HepG2 (cell line): ENCODE measurements around the gene WWP2. TPM values are rescaled to one million over a fixed set of nuclear protein-coding genes. Genes with fewer than 3 reads are reported as not detected.

Experiments used
- ARID2 ChIP-seq: sonication (generic); formaldehyde crosslinking; IDR thresholded peaks from 2 replicates; pipeline ENCODE4 v1.8.1; 2022; ENCODE audit warnings: mild to moderate bottlenecking, missing genetic modification reagents, borderline replicate concordance
- ATM ChIP-seq: fragments of 450-650 bp; IDR thresholded peaks from 2 replicates; pipeline ENCODE4 v1.7.1; 2017; ENCODE audit warnings: mild to moderate bottlenecking, borderline replicate concordance
- BORCS8-MEF2B ChIP-seq: sonication (generic); formaldehyde crosslinking; IDR thresholded peaks from 2 replicates; pipeline ENCODE4 v1.8.0; 2022; ENCODE audit warnings: mild to moderate bottlenecking, missing genetic modification reagents
- ERF ChIP-seq: IDR thresholded peaks from 2 replicates; pipeline ENCODE4 v1.6.1; 2018; ENCODE audit warnings: missing biosample characterization, missing genetic modification reagents
- FOXA3 ChIP-seq: IDR thresholded peaks from 2 replicates; pipeline ENCODE4 v1.6.1; 2016; ENCODE audit warnings: missing genetic modification reagents, missing compliant biosample characterization
- KDM3A ChIP-seq: IDR thresholded peaks from 2 replicates; pipeline ENCODE4 v1.6.1; 2018; ENCODE audit warnings: low read depth, missing compliant biosample characterization
- MAF1 ChIP-seq: sonication (generic); formaldehyde crosslinking; IDR thresholded peaks from 2 replicates; pipeline ENCODE4 v1.5.0; 2020; ENCODE audit warnings: missing genetic modification reagents, borderline replicate concordance
- RFX1 ChIP-seq: fragments of 450-650 bp; IDR thresholded peaks from 2 replicates; pipeline ENCODE4 v1.6.1; 2017
- TBL1XR1 ChIP-seq: fragments of 150-350 bp; IDR thresholded peaks from 2 replicates; pipeline ENCODE4 v1.6.1; 2014; ENCODE audit warnings: borderline replicate concordance, low read length; ENCODE audit not compliant: partially characterized antibody
- TEAD3 ChIP-seq: optimal IDR thresholded peaks from 2 replicates; pipeline ENCODE3; 2016; ENCODE audit warnings: borderline replicate concordance
- ZFY ChIP-seq: sonication (generic); formaldehyde crosslinking; IDR thresholded peaks from 2 replicates; pipeline ENCODE4 v1.4.0; 2020; ENCODE audit warnings: missing genetic modification reagents
- ZNF501 ChIP-seq: sonication (generic); formaldehyde crosslinking; IDR thresholded peaks from 2 replicates; pipeline ENCODE4 v1.5.1; 2020; ENCODE audit warnings: mild to moderate bottlenecking, moderate library complexity, missing genetic modification reagents
- ZNF546 ChIP-seq: sonication (generic); formaldehyde crosslinking; conservative IDR thresholded peaks from 2 replicates; pipeline ENCODE4 v1.8.1; 2023; ENCODE audit warnings: mild to moderate bottlenecking, missing genetic modification reagents
- ZNF709 ChIP-seq: sonication (generic); formaldehyde crosslinking; IDR thresholded peaks from 2 replicates; pipeline ENCODE4 v1.5.0; 2020; ENCODE audit warnings: mild to moderate bottlenecking, missing genetic modification reagents
- ZNF713 ChIP-seq: sonication (generic); formaldehyde crosslinking; IDR thresholded peaks from 2 replicates; pipeline ENCODE4 v1.4.0; 2020; ENCODE audit warnings: mild to moderate bottlenecking, missing genetic modification reagents
- ZNF780A ChIP-seq: sonication (generic); formaldehyde crosslinking; IDR thresholded peaks from 2 replicates; pipeline ENCODE4 v1.8.0; 2022; ENCODE audit warnings: mild to moderate bottlenecking, missing genetic modification reagents, moderate library complexity
- ZSCAN20 ChIP-seq: sonication (generic); formaldehyde crosslinking; IDR thresholded peaks from 2 replicates; pipeline ENCODE4 v1.4.0; 2020; ENCODE audit warnings: missing genetic modification reagents, mild to moderate bottlenecking, borderline replicate concordance
- ZSCAN21 ChIP-seq: sonication (generic); formaldehyde crosslinking; IDR thresholded peaks from 2 replicates; pipeline ENCODE4 v1.8.0; 2022; ENCODE audit warnings: mild to moderate bottlenecking, missing genetic modification reagents, moderate library complexity, borderline replicate concordance
- polyA plus RNA-seq, 8 experiments: library from polyadenylated mRNA; depleted of rRNA in 3 of 8; stranded (reverse) in 7 of 8; unstranded in 1 of 8; fragments of >200 nt; fragmentation: Illumina TruSeq in 4 of 8; extraction: Trizol in 4 of 8; gene quantifications; 2 replicates each; pipeline versions ENCODE4 v1.2.1 to v1.2.3, GENCODE V29; 2011 to 2016; ENCODE audit warnings: low read depth in 4 of 8, missing spikeins in 1 of 8, mixed read lengths in 1 of 8; ENCODE audit not compliant: insufficient read depth in 1 of 8
- total RNA-seq, 5 experiments: library from RNA; depleted of rRNA; stranded (reverse); fragments of >200 nt; fragmentation: Illumina TruSeq; extraction: Trizol; gene quantifications; 2 replicates each; pipeline ENCODE4 v1.2.3, GENCODE V29; 2016; ENCODE audit warnings: low read depth in 1 of 5
- TF ChIP-seq, protein P1 (sequence below): IDR thresholded peaks from 2 replicates; pipeline ENCODE4 v1.6.1; 2016
- TF ChIP-seq, protein P2 (sequence below): sonication (generic); formaldehyde crosslinking; IDR thresholded peaks from 2 replicates; pipeline ENCODE4; 2020; ENCODE audit warnings: missing genetic modification reagents, mild to moderate bottlenecking, borderline replicate concordance
- TF ChIP-seq, protein P3 (sequence below): sonication (generic); formaldehyde crosslinking; conservative IDR thresholded peaks from 2 replicates; pipeline ENCODE4 v1.4.0; 2020; ENCODE audit warnings: mild to moderate bottlenecking, missing genetic modification reagents, moderate library complexity

Gene WWP2
- total and polyA plus RNA-seq, 2 of the 13 experiments (the other 11 are each of a cell fraction or from before 2014, with no cell fraction given) = 11.4 to 28.2 TPM

- TF ChIP-seq ZNF546 (CRISPR knock-in tag) (peak; percentile 91; the same call in 1 of the 2 replicates), MAF1 (CRISPR knock-in tag) (0 out of 2 replicates have a peak, but pooled peaks have one; percentile 42), ZNF713 (CRISPR knock-in tag) (no peak; the same call in none of the 2 replicates), ZNF709 (no peak; the same call in 1 of the 2 replicates), ATM (no peak), ZFY (CRISPR knock-in tag) (peak; percentile 94), KDM3A (CRISPR knock-in tag) (peak; percentile 88), ARID2 (CRISPR knock-in tag) (peak; percentile 92), FOXA3 (CRISPR knock-in tag) (peak; percentile 32; the same call in 1 of the 2 replicates), ZNF501 (CRISPR knock-in tag) (peak; percentile 98), ZSCAN21 (CRISPR knock-in tag) (peak; percentile 95), RFX1 (no peak), TEAD3 (peak; percentile 68), ZNF780A (CRISPR knock-in tag) (peak; percentile 65; the same call in 1 of the 2 replicates), ERF (CRISPR knock-in tag) (peak; percentile 92; the same call in 1 of the 2 replicates), TBL1XR1 (peak; percentile 51), BORCS8-MEF2B (CRISPR knock-in tag) (peak; percentile 97), ZSCAN20 (CRISPR knock-in tag) (0 out of 2 replicates have a peak, but pooled peaks have one; percentile 20)
- TF ChIP-seq, protein P1, sequence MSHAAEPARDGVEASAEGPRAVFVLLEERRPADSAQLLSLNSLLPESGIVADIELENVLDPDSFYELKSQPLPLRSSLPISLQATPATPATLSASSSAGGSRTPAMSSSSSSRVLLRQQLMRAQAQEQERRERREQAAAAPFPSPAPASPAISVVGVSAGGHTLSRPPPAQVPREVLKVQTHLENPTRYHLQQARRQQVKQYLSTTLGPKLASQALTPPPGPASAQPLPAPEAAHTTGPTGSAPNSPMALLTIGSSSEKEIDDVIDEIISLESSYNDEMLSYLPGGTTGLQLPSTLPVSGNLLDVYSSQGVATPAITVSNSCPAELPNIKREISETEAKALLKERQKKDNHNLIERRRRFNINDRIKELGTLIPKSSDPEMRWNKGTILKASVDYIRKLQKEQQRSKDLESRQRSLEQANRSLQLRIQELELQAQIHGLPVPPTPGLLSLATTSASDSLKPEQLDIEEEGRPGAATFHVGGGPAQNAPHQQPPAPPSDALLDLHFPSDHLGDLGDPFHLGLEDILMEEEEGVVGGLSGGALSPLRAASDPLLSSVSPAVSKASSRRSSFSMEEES (CRISPR knock-in tag) = no peak
- TF ChIP-seq, protein P2, sequence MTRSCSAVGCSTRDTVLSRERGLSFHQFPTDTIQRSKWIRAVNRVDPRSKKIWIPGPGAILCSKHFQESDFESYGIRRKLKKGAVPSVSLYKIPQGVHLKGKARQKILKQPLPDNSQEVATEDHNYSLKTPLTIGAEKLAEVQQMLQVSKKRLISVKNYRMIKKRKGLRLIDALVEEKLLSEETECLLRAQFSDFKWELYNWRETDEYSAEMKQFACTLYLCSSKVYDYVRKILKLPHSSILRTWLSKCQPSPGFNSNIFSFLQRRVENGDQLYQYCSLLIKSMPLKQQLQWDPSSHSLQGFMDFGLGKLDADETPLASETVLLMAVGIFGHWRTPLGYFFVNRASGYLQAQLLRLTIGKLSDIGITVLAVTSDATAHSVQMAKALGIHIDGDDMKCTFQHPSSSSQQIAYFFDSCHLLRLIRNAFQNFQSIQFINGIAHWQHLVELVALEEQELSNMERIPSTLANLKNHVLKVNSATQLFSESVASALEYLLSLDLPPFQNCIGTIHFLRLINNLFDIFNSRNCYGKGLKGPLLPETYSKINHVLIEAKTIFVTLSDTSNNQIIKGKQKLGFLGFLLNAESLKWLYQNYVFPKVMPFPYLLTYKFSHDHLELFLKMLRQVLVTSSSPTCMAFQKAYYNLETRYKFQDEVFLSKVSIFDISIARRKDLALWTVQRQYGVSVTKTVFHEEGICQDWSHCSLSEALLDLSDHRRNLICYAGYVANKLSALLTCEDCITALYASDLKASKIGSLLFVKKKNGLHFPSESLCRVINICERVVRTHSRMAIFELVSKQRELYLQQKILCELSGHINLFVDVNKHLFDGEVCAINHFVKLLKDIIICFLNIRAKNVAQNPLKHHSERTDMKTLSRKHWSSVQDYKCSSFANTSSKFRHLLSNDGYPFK (CRISPR knock-in tag) = peak; percentile 91; the same call in 1 of the 2 replicates
- TF ChIP-seq, protein P3, sequence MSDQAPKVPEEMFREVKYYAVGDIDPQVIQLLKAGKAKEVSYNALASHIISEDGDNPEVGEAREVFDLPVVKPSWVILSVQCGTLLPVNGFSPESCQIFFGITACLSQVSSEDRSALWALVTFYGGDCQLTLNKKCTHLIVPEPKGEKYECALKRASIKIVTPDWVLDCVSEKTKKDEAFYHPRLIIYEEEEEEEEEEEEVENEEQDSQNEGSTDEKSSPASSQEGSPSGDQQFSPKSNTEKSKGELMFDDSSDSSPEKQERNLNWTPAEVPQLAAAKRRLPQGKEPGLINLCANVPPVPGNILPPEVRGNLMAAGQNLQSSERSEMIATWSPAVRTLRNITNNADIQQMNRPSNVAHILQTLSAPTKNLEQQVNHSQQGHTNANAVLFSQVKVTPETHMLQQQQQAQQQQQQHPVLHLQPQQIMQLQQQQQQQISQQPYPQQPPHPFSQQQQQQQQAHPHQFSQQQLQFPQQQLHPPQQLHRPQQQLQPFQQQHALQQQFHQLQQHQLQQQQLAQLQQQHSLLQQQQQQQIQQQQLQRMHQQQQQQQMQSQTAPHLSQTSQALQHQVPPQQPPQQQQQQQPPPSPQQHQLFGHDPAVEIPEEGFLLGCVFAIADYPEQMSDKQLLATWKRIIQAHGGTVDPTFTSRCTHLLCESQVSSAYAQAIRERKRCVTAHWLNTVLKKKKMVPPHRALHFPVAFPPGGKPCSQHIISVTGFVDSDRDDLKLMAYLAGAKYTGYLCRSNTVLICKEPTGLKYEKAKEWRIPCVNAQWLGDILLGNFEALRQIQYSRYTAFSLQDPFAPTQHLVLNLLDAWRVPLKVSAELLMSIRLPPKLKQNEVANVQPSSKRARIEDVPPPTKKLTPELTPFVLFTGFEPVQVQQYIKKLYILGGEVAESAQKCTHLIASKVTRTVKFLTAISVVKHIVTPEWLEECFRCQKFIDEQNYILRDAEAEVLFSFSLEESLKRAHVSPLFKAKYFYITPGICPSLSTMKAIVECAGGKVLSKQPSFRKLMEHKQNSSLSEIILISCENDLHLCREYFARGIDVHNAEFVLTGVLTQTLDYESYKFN = peak; percentile 68
Measured at GRCh38 chr16:69754469-69755310, 7.4 kb upstream of the WWP2 start, which contains the start of gene NOB1 (continued).
